Inflammatory macrophage treated with lipopolysaccharide for 4 hours (primary cell): ENCODE results near the gene PHKG2.

Experiments used
- DNase-seq: peaks from one replicate; pipeline ENCODE4 v3.0.0-alpha.2; 2020

PHKG2 gene

GRCh38 chr16:30777591-30778297 is 29.5 kb downstream of the PHKG2 start:
- DNase-seq: no peak

- no peak for DNase-seq
Measured at GRCh38 chr16:30778549-30779244, 30.5 kb downstream of the PHKG2 start.

- no peak for DNase-seq
Measured at GRCh38 chr16:30779596-30779995, 31.4 kb downstream of the PHKG2 start.

- DNase-seq: no peak
Measured at GRCh38 chr16:30780021-30780420, 31.8 kb downstream of the PHKG2 start.

GRCh38 chr16:30780549-30780948 is 32.3 kb downstream of the PHKG2 start:
- DNase-seq: no peak

GRCh38 chr16:30782486-30783279 is 34.5 kb downstream of the PHKG2 start:
- DNase-seq: no peak

GRCh38 chr16:30783280-30784109 is 35.3 kb downstream of the PHKG2 start:
- DNase-seq: no peak

GRCh38 chr16:30784215-30784614 is 36.0 kb downstream of the PHKG2 start:
- DNase-seq: no peak

GRCh38 chr16:30785126-30786106 is 37.2 kb downstream of the PHKG2 start:
- DNase-seq: no peak

- peak; percentile 24 for DNase-seq
Measured at GRCh38 chr16:30786115-30786935, 38.1 kb downstream of the PHKG2 start.

GRCh38 chr16:30786936-30787612 is 38.8 kb downstream of the PHKG2 start, which contains the start of gene ZNF629:
ZNF629 (minus strand) TSS chr16:30787205; CDS start chr16:30784482, 2,723 bp downstream.
- DNase-seq: peak; percentile 45

- no peak for DNase-seq
Measured at GRCh38 chr16:30787613-30788378, 39.6 kb downstream of the PHKG2 start.

GRCh38 chr16:30793508-30794069 is 45.4 kb downstream of the PHKG2 start:
- DNase-seq: no peak

- DNase-seq: no peak
Measured at GRCh38 chr16:30794634-30795033, 46.4 kb downstream of the PHKG2 start.

GRCh38 chr16:30797670-30798309 is 49.6 kb downstream of the PHKG2 start:
- no peak for DNase-seq
